HCT116 (cell line): ENCODE data around the gene KRTAP1-4.

Experiments
- CBX3 ChIP-seq: IDR thresholded peaks from 2 replicates; pipeline ENCODE4 v1.6.1; 2012; ENCODE audit warnings: low read depth
- EGR1 ChIP-seq: IDR thresholded peaks from 2 replicates; pipeline ENCODE4 v1.6.1; 2012; ENCODE audit warnings: low read depth
- ELF1 ChIP-seq: IDR thresholded peaks from 2 replicates; pipeline ENCODE4 v1.6.1; 2012; ENCODE audit warnings: low read depth, borderline replicate concordance
- EZH2phosphoT487 ChIP-seq: fragments of 200-600 bp; IDR thresholded peaks from 2 replicates; pipeline ENCODE4 v1.6.1; 2018; ENCODE audit warnings: antibody characterized with exemption, borderline replicate concordance
- POLR2A ChIP-seq: IDR thresholded peaks from 2 replicates; pipeline ENCODE4 v1.7.0; 2011; ENCODE audit warnings: borderline replicate concordance; ENCODE audit not compliant: insufficient read depth, insufficient read length; ENCODE audit errors: extremely low read depth
- POLR2AphosphoS5 ChIP-seq: IDR thresholded peaks from 2 replicates; pipeline ENCODE4 v1.6.1; 2011; ENCODE audit warnings: mild to moderate bottlenecking, low read depth, low read length, moderate library complexity
- SIN3A ChIP-seq: IDR thresholded peaks from 2 replicates; pipeline ENCODE4 v1.6.1; 2012; ENCODE audit warnings: low read depth
- TF ChIP-seq, protein P1 (sequence below), 3 experiments: fragments of 200-600 bp in 1 of 3; sonication (generic) in 1 of 3; IDR thresholded peaks in 2 of 3; conservative IDR thresholded peaks in 1 of 3; 2 replicates each; pipeline ENCODE4 v1.5.1; 2012 to 2017; ENCODE audit warnings: low read depth in 2 of 3, low read length in 2 of 3, antibody characterized with exemption in 1 of 3, borderline replicate concordance in 1 of 3, control low read depth in 1 of 3, mild to moderate bottlenecking in 1 of 3, mixed read lengths in 1 of 3, mixed run types in 1 of 3, moderate library complexity in 1 of 3; ENCODE audit not compliant: insufficient read depth in 1 of 3
- TF ChIP-seq, protein P2 (sequence below): IDR thresholded peaks from 2 replicates; pipeline ENCODE4 v1.6.1; 2012; ENCODE audit warnings: low read depth

DNA sequence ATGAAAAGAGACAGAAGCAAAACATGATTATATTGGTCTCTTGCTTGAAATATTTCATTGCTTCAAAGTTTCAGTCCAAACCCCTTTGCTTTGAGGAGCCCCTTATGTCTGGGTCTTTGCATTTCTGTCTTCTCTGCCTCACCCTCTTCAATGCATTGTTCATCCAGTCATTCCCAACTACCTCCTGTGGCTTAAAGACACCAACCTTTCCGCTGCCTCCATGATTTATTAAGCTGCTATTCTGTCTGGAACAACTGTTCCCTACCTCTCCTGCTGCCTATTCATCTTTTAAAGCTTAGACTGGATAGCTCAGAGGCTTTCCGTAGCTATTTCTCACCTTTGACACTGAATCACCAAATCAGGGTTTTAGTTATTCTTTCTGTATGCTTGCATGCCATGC is 32.6 kb downstream of the KRTAP1-4 start:
- TF ChIP-seq, protein P1, sequence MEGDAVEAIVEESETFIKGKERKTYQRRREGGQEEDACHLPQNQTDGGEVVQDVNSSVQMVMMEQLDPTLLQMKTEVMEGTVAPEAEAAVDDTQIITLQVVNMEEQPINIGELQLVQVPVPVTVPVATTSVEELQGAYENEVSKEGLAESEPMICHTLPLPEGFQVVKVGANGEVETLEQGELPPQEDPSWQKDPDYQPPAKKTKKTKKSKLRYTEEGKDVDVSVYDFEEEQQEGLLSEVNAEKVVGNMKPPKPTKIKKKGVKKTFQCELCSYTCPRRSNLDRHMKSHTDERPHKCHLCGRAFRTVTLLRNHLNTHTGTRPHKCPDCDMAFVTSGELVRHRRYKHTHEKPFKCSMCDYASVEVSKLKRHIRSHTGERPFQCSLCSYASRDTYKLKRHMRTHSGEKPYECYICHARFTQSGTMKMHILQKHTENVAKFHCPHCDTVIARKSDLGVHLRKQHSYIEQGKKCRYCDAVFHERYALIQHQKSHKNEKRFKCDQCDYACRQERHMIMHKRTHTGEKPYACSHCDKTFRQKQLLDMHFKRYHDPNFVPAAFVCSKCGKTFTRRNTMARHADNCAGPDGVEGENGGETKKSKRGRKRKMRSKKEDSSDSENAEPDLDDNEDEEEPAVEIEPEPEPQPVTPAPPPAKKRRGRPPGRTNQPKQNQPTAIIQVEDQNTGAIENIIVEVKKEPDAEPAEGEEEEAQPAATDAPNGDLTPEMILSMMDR (IDR thresholded peaks at IDR 0.05 in 2 of 3, conservative IDR thresholded peaks at IDR 0.05 in 1 of 3; ENCODE audit: borderline replicate concordance in 1 of 3, insufficient read depth in 1 of 3, low read depth in 2 of 3, low read length in 2 of 3), result no peak
- TF ChIP-seq, protein P2, sequence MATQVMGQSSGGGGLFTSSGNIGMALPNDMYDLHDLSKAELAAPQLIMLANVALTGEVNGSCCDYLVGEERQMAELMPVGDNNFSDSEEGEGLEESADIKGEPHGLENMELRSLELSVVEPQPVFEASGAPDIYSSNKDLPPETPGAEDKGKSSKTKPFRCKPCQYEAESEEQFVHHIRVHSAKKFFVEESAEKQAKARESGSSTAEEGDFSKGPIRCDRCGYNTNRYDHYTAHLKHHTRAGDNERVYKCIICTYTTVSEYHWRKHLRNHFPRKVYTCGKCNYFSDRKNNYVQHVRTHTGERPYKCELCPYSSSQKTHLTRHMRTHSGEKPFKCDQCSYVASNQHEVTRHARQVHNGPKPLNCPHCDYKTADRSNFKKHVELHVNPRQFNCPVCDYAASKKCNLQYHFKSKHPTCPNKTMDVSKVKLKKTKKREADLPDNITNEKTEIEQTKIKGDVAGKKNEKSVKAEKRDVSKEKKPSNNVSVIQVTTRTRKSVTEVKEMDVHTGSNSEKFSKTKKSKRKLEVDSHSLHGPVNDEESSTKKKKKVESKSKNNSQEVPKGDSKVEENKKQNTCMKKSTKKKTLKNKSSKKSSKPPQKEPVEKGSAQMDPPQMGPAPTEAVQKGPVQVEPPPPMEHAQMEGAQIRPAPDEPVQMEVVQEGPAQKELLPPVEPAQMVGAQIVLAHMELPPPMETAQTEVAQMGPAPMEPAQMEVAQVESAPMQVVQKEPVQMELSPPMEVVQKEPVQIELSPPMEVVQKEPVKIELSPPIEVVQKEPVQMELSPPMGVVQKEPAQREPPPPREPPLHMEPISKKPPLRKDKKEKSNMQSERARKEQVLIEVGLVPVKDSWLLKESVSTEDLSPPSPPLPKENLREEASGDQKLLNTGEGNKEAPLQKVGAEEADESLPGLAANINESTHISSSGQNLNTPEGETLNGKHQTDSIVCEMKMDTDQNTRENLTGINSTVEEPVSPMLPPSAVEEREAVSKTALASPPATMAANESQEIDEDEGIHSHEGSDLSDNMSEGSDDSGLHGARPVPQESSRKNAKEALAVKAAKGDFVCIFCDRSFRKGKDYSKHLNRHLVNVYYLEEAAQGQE, result no peak
- TF ChIP-seq EGR1 (no peak), POLR2AphosphoS5 (no peak), CBX3 (no peak), ELF1 (no peak), POLR2A (no peak), SIN3A (no peak), EZH2phosphoT487 (no peak)
